Measurements from ENCODE around the gene CSTF1.
"Not testable (repeated sequence)": the region's sequence is repeated elsewhere in the genome, so short reads cannot be mapped to it uniquely, and the experiment has no call there.

The CSTF1 gene

DNA sequence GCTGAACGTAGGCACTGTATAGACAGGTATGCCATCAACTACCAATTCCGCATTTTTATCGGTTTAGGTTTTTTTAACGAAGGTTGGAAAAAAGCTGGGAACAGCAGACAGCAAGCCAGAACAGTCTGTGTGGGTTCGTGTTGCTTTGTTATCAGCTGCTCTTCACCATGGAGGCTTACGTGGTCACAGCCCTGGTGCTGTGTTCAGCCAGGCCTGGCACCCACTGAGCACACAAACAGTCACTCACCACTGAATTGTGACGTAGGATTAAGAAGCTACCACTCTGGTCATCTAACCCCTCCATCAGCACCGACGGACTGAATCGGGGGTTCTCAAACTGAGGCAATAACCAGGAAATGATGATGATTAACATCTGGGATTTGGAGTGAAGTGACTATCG lies 20.5 kb upstream of the CSTF1 start:
- DNase-seq, result no peak

DNA sequence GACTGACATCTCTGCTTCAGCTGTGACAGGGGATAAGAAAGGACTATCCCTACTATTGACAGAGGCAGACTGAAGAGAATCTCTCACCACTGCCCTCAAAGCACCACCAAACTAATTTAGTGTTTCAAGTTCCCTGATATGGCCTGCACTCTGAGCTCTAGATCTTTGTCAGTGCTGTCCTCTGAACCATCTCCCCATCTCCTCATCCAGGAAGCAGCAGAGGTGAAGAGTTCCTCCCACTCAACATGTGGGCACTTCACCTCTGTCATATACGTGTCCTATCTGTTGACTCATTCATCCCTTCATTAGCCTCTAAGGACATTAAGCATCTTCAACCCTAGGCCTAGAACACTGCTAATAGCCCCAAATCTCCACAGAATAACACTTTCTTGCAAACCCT lies 19.6 kb upstream of the CSTF1 start:
- DNase-seq, result no peak

DNA sequence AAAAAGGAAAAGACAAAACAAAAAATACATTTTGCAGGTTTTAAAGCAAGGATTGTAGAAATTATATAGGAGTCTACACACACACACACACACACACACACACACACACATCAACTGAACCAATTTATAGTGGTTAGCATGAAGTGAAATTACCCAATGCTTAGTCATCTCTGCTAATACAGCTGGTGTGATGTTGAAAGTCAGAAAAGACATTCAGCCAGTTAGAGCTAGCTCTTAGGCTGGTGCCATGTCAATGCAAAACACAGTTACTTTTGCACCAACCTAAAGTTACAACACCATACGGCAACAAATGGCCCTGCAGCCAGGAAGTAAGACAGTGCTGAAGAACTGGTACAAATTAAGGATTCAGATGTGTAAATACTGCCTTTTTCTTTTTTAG lies 18.5 kb upstream of the CSTF1 start:
- DNase-seq, result no peak

DNA sequence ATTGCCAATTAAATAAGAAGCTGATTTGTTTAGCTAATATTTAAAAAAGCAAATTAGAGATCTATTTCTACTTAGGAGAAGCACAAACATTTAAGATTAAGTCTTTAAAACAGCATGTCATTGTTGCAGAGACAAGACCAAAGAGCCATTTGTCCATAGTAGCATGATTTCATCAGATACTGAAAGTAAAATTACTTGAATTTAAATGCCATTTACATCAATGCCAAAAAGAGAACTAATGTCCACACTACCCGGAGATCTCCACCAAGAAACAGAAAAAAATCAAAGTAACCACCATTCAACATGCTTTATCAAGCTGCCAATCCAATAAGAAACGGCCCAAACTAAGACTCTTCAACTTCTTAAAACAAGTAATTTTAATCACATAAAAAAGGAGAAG lies 16.1 kb upstream of the CSTF1 start:
- DNase-seq, result no peak

DNA sequence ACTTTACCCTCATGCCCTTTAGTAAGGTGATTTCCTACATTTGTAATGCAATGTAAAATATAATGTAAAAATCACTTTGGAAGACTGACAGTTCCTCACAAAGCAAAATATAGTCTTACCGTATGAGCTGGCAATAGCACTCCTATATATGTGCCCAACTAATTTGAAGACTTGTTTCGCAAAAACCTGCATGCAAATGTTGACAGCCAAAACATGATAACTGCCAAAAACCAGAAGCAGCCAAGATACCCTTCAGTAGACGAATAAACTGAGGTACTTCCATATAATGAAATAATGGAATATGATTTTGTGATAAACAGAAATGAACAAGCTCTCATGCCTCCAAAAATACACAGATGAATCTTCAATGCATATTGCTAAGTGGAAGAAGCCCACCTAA lies 14.1 kb upstream of the CSTF1 start:
- no peak for DNase-seq

DNA sequence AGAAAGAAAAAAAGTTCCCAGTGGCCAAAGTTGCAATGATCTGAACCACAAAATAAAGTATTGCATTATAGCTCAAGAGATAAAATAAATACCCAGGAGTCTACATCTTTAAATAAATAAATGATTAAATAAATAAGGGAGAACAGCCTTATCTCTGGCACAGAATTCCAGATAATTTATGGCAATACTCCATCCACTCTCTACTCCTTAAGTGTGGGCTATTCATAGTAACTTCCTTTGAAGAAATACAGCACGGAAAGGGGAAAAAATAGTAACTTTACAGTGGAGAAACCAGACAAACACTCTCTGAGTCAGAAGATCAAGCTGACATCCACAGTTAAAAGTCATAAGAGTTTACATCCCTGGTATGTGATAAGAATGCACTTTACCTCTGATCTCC lies 12.1 kb upstream of the CSTF1 start:
- no peak for DNase-seq

DNA sequence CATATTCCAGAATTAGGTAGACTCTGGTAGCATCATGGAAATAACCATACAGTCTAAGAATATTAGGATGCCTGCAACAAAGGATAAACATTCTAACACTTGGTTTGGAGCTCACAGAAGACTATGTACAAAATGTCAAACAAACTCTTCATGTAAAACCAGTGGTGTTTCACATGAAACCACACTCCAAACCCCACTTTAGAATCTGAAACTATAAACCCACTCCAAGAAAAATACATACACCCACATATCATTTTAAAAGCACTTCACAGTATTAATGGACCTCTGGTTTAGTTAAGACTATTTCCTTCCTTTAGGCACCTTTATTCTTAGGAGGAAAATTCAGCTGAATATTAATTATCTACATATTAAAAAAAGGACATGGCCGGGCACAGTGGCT lies 10.9 kb upstream of the CSTF1 start:
- no peak for DNase-seq

DNA sequence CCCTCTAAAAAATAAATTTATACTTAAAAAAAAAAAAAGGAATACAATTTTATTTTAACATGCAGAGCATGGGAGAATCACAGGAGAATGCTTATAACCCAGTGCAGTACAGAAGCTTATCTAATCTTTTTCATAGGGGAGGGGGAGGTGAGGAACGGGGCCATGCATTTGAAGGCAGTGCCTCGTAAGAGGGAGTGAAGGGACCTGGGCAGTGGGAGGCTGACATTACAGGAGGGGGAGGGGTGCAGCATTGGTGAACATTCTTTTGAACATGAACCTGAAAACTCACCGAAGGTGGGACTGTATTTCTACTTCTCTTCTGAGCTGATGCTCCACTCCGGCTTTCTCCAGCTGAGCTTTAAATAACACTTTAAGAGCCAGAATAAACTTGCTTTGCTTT lies 9.7 kb upstream of the CSTF1 start:
- no peak for DNase-seq

DNA sequence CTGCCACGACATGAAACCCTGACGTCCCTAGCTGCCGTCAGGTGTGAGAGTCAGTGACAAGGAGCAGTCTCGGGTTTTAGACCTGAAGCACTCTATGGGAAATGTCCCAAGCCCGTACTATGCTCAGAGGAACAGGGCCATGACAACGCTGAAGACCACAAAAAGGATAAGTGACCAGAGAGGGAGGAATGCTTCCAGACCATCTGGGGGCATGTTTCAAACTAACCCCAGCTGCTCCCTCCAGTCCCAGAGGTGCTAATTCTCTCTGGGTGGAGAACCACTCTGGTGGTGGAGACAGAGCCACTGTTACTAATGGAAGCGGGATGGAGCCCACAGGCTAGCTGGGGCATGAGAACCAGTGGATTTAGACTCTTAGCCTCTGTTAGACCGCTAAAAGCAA lies 9.1 kb upstream of the CSTF1 start:
- no peak for DNase-seq

DNA sequence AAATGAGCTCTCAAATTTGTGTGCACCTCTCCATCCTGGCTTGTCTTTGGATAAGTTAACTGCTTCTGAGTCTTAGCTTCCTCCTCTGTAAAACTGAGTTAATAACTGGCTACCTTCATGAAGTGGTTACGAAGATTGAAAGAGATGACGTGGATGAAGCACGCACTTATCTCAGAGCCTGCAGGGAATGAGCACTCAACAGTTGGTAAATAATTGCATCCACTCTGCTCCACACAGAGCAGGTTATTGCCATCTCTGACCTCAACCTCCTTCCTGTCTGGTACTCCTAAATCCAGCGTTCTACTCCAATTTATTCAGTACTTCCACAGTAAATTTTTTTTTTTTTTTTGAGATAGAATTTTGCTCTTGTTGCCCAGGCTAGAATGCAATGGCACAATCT lies 7.3 kb upstream of the CSTF1 start:
- DNase-seq, result no peak

DNA sequence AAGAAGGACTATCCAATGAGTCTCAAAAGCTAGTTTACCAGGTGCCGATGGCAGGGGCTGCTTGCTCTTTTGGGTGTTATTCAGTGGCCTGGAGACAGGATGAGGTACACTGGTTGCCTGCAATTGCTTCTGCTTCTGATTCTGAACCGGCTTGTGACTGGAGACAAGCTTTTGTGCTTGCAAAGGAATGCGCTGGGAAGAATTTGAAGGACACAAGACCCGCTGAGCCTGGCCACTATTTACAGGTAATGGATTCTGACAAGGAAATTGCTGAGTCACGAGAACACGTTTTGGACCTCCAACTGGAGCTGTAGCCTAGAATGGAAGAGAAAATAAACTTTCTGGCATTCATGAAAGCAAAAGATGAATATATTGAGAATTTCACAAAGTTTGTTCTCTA lies 6.2 kb upstream of the CSTF1 start:
- DNase-seq, result no peak

DNA sequence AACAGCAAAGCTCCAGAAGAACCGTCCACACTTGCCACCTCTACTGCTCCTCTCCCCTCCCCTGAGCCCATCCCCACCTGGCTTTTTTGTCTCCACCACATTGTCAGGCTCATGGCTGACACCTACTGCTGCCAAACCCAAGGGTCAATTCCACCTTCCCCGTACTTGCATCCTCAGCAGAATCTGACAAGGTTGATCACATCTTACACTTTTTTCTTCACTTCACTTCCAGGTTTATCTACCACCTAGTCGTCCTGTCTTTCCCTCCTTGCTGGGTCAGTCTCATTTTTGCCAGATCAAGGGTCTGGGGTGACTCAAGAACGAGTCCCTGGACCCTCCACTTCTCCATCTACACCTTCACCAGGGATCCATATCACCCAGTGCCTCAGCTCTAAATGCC lies 3.6 kb upstream of the CSTF1 start:
- no peak for DNase-seq

DNA sequence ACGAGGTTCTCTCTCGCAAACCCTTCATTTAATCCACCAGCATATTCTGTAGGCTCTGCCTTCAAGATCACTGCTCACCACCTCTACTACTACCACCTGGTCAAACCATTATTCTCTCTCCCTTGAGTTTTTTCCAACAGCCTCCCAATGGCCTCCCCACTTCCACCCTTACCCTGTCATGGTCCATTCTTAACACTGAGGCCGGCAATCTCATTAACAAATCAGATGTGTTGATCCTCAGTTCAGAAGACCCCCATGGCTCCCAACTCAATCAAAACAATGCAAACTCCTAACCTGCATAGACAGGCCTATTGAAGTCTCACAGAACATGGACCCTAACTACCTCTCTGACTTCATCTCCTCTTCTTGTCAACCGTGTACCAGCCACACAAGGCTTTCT lies 2.6 kb upstream of the CSTF1 start:
- DNase-seq, result no peak

DNA sequence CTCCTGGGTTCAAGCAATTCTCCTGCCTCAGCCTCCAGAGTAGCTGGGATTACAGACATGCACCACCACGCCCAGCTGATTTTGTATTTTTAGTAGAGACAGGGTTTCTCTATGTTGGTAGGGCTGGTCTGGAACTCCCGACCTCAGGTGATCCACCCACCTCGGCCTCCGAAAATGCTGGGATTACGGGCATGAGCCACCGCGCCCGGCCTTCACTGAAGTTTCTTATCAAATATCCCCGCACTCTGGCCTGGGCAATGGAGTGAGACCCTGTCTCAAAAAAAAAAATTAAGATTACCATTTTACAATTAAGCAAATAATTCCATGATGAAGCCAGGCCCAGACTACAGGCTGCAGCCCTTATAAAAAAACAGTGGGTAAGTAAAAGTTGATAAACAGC lies 2.0 kb upstream of the CSTF1 start:
- DNase-seq, result not testable (repeated sequence)

DNA sequence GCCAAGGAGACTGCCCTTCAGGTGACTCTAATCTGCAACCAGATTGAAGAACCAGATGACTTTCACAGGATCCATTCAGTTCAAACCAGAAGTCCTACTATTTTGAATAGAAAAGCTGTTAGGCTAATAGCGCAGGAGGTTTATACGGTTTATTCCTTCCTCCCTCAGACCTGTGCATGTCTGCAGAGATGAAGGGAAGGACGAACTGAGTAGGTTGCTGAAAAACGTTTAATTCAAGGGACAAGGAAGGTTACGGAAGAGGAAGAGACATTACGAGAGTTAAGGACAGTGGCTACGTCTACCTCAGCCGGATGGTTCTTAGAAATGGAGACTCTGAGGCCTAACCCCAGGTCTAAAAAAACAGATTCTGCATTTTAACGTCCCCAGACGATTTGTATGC lies 1.4 kb upstream of the CSTF1 start:
- no peak for DNase-seq

DNA sequence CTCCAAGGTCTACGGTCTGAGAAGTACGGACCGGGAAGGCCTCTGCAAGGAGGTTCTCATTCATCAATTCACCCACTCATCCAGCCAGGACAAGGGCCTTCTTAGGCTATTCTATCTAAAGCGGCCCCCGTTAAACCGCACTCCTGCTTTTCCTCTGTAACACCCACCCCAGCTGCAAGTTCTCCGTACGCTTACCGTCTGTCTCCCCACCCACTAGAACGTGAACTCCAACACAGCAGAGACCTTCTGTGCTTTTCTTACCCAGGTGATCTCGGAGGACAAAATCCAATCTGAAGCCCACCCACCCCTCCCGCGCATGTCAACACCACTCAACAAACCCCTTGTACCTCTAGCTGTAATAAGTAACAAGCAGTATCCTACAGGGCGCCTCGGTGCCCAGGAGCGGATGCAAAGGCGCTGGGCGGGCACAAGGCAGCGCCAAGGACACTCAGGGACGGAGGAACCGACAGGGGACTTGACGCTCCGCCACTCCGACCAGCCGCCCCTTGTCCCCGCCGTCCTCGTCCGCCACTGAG lies 781 bp upstream of the CSTF1 start:
- DNase-seq, result no peak

DNA sequence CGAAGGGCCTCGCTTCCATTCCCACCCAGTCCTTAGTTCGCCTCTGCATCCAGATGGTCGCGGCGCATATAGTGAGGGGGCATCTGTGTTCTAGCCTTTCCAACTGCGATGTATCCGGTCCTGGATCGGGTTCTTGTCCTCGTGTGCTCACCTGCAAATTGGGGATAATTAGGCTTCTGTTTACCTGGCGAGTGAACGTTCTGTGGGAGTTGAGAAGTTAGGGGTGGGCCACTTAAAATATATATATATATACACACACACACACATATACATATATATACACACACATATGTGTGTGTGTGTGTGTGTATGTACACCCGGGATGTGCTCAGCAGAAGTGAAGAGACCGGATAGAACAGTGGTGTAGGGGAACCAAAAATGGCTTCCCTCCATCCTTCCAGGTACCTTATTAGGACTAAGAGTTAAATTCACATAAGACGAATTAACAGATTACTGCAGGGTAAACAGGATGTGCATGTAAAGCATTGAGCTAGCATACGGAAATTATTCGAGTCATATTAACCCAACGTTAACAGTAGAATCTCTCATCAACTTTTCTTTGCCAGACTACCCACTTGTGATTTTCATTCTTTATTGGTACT lies 537 bp downstream of the CSTF1 start:
- no peak for DNase-seq

DNA sequence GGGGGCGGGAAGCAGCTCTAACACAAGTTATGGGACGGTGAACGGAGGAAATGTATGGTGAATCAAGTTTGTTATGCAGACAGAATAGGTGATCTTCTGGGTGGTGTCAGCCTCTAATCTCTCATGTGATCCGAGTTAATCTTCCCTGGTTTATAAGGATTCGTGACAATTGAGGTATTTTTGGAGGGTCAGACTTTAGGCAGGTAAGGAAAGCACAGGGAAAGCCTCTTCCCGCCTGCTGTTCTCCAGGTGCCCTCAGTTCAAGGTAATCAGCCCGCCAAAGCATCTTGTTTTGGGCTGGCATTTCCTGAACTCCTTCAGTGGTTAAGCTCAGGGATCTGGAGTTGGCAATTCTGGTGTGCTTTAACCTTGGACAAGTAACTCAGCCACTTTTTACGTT lies 1.2 kb downstream of the CSTF1 start:
- DNase-seq, result no peak

DNA sequence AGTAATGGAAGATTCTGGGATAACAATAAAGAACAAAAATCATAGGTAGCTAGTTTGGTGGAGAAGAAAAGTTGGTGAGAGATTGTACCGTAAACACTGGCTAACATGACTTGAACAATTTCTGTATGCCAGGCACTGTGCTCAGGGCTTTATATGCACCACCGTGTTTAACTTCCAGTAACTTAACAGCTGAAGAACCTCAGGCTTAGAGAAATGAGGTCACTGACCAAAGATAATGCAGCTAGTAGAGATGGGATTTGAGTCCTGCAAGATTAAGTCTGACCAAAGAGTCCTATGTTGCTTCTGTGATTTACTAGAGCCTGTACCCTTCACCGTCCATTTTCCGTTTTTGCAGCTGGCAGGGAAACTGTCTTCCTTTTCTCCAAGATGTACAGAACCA lies 2.7 kb downstream of the CSTF1 start:
- no peak for DNase-seq

DNA sequence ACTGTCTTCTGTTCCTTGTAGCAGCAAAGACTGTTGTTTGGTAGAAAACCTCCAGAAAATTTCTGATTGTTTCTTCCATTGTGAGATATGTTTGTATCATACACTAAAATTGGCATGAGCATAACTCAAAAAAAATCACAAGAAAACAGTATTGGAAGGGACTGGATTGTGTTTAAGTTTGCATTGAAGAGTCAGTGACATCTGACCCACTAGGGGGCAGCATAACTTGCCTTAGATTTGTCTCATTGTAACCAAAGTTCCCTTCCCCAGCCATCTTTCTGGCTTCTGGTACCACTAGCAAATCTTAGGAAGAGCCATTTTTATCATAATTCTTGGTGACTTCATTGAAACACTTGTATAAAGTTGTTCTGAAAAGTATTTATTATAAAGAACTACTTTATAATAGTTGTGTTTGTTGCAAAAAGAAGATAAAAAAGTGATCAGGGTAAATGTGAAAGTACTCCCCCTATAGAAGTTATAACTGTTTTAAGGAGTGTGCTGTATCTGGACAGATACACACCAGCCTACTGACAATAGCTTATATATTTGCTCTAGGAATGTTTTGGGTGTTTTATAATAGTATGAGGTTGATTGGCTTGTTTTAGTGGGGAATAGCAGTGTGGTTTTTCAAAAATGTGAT lies 7.7 kb downstream of the CSTF1 start:
- peak; percentile 2 for DNase-seq

DNA sequence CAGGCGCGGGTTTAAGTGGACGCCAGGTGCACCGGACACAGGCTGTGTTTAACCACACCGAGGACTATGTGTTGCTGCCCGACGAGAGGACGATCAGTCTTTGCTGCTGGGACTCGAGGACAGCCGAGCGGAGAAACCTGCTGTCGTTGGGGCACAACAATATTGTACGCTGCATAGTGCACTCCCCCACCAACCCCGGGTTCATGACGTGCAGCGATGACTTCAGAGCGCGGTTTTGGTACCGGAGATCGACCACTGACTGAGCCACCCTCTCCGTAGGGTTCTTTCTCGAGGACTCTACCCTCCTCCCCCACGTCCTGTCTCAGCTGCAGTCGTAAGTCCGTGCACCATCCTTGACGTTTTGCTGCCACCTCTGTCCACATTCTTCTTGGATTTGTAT lies 11.0 kb downstream of the CSTF1 start:
- no peak for DNase-seq

DNA sequence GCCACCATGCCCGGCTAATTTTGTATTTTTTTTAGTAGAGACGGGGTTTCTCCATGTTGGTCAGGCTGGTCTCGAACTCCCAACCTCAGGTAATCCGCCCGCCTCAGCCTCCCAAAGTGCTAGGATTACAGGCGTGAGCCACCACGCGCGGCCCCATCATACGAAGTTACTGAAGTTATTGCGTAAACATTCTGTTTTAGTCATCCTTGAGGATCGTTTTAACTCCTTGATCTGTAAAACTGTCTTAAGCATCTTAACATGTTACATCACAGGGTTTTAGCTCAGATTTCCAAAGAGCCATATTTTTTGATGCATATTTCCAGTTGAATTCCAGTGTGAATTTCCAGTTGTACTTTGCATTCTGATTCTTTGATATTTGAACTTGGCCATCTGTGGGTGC lies 12.9 kb downstream of the CSTF1 start:
- not testable (repeated sequence) for DNase-seq

DNA sequence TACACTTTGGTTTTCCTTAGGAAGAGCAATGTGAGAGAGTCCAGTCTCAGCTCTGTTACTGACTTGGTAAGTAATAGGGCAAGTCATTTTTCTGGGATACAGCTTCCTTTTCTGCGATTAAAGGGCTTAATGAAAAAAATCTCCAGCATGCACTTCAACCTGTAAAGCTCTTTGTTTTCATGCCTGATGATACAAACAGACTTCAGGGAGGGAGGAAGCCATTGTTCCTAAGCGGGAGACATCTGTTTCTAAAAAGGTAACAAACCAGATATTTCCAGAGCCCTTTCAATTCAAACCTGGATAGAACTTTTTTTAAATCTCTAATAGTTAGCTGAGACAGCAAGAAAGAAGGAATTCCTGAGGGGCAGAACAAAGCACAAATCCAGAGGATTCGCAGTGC lies 14.5 kb downstream of the CSTF1 start:
- DNase-seq, result no peak

DNA sequence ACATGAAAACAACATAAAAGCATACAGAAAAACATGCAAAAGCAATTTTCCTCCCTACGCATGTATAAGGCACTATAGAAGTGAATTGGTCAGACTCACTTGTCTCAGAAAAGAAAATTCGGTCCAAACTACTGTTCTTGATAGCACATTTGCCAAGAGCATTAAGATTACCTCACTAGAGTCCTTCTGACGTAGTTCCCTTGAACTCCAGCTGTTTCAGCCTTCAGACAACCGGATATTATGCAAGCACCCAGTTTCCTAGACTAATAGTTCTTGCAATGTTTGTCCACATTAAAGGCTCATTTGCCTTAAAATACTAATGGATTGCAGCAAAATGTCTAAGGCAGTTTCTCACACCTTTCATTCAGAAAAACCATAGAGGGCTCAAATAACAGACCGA lies 17.1 kb downstream of the CSTF1 start:
- no peak for DNase-seq

DNA sequence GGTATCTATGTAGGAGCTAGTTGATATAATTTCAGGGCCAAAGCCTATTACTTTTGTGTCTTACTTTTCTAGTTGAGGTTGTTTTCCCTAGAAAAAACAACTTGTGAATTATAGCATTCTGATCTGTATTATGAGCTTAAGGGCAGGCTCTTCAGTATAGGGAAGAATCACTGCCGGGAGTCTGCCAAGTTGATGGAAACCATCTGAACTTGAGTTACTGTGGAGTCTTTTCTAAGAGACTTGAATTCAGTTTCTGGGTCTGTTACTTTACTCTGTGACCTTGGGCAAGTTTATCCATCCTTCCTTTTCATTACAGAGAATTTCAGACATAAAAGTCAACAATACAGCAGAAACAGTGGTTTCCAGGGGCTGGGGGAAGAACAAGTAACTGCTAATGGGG lies 17.5 kb downstream of the CSTF1 start:
- no peak for DNase-seq

All from NCI-H1417 treated with DMSO at 0.1 percent for 48 hours (cell line).